Effector memory CD4-positive, alpha-beta T cell (primary cell): Measurements from ENCODE around the gene PRDM15.

Source experiments
- DNase-seq, 3 donors: peaks; one replicate each; pipeline ENCODE4 v3.0.0-alpha.2; 2020
- H3K27ac ChIP-seq: 2 replicates; pipeline ENCODE4 v1.7.0; 2013; ENCODE audit warnings: mild to moderate bottlenecking, low read length, moderate library complexity; ENCODE audit not compliant: insufficient read depth, poor library complexity, severe bottlenecking
- H3K27me3 ChIP-seq: replicated peaks from 2 replicates; pipeline ENCODE4 v1.7.0; 2013; ENCODE audit warnings: mild to moderate bottlenecking, low read length; ENCODE audit not compliant: insufficient read depth, control insufficient read depth, poor library complexity, severe bottlenecking
- H3K36me3 ChIP-seq: 2 replicates; pipeline ENCODE4 v1.7.0; 2013; ENCODE audit warnings: mild to moderate bottlenecking, low read length, moderate library complexity; ENCODE audit not compliant: control insufficient read depth, insufficient read depth
- H3K4me1 ChIP-seq: 2 replicates; pipeline ENCODE4 v1.7.0; 2013; ENCODE audit warnings: low read length, mild to moderate bottlenecking; ENCODE audit not compliant: control insufficient read depth, insufficient read depth, poor library complexity, severe bottlenecking
- H3K4me3 ChIP-seq: 2 replicates; pipeline ENCODE4 v1.7.0; 2013; ENCODE audit warnings: low read length, low read depth, mild to moderate bottlenecking; ENCODE audit not compliant: insufficient read depth, poor library complexity, severe bottlenecking
- H3K9me3 ChIP-seq: 2 replicates; pipeline ENCODE4 v1.7.0; 2013; ENCODE audit warnings: mild to moderate bottlenecking, low read length, moderate library complexity; ENCODE audit not compliant: control insufficient read depth

The PRDM15 gene

GRCh38 chr21:41802198-41802584 is 77.0 kb downstream of the PRDM15 start:
- no peaks in the 10 kb centered on the region for H3K9me3 ChIP-seq
- H3K27me3 ChIP-seq: no peaks in the 10 kb centered on the region
- no peaks in the 10 kb centered on the region for H3K4me1 ChIP-seq
- no peak for DNase-seq
- H3K4me3 ChIP-seq: no peak overlapping the region
- H3K27ac ChIP-seq: no peak overlapping the region
- H3K36me3 ChIP-seq: peaks cover 33% of the 10 kb centered on the region

DNA sequence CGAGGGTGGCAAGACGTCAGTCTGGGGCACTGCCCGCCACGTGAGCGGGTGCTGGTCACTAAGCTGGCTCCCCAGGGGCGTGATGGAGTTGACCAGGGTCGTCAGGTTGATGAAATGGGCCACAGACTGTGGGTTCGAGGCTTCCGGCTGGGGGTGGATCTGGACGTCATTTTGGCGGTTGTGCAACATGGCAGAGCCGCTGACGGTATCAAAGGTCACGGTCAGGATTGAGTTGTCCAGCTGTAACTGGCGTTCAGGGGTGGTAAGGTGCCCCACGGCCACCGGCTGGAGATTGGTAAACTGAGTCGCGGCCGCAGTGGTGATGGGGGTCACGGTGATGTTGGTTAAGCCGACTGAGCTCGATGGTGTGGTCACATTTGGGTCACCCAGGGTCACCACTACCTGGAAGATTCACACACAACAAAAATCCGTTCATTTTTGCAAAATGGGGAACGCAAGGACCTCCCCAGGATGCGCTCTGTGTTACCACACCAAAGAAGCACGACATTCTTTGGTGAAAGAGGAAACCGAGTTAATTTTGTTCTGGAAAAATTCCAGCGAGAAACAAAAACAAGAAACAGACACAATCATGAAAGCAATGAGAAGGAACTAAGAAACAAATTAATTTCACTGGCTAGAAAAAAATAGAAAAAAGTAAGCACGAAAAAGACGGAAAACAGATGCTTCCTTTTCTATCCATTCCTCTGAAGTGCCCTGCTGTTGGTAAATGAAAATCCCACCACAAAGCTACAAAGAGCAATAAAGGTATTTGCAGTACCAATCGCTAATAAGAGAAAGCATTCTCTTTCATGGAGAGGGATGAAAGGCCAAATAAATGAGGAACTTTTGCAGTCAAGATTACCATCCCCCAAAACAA is 77.6 kb downstream of the PRDM15 start:
- Histone ChIP-seq H3K27me3 (no peaks in the 10 kb centered on the region), H3K4me1 (no peaks in the 10 kb centered on the region), H3K9me3 (no peaks in the 10 kb centered on the region), H3K4me3 (no peak overlapping the region), H3K27ac (no peak overlapping the region), H3K36me3 (peaks cover 33% of the 10 kb centered on the region)
- no peak for DNase-seq

GRCh38 chr21:41800425-41801320 is 78.5 kb downstream of the PRDM15 start:
- DNase-seq: no peak
- H3K27me3 ChIP-seq: no peaks in the 10 kb centered on the region
- no peak overlapping the region for H3K27ac ChIP-seq
- no peak overlapping the region for H3K4me3 ChIP-seq
- H3K4me1 ChIP-seq: no peaks in the 10 kb centered on the region
- no peaks in the 10 kb centered on the region for H3K9me3 ChIP-seq
- peaks cover 33% of the 10 kb centered on the region for H3K36me3 ChIP-seq

DNA sequence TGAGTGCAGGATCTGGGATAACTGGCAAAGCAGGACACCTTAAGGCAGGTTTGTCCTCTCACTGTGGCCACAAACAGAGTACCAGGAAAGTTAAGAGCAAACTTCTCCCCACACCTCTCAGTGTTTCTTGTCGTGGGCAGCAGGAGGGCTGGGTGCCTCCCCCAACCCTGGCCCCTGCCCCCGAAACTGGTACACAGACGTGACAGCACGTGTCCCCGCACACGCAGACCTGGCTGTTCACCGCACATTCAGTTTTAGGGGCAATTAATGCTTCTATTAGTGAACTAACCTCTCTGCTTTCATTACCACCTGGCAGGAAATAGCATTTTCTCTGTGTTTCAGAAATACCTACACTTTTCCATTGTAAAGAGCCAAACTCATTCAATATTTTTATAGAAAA is 79.4 kb downstream of the PRDM15 start:
- no peaks in the 10 kb centered on the region for H3K9me3 ChIP-seq
- no peaks in the 10 kb centered on the region for H3K27me3 ChIP-seq
- peaks cover 33% of the 10 kb centered on the region for H3K36me3 ChIP-seq
- no peak overlapping the region for H3K4me3 ChIP-seq
- DNase-seq: no peak
- no peak overlapping the region for H3K27ac ChIP-seq
- no peaks in the 10 kb centered on the region for H3K4me1 ChIP-seq

DNA sequence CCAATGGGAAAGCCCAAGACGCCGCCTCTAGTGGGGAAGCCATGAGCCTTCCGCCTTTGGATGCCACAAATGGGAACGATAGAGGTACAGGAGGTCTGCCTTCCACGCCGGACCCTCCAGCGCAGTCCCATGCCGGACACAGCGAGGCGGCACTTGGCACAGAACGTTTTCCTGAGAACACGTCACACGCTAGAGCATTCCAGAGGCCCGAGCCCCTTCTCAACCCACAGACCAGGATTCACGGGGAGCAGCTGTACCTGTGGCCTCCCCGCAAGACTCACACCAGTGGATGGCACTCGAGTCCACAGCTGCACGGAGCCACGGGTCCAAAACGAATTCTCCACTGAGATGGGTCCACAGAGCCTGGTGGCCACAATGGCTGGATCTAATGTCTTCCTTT is 80.8 kb downstream of the PRDM15 start:
- H3K4me1 ChIP-seq: no peaks in the 10 kb centered on the region
- peaks cover 33% of the 10 kb centered on the region for H3K36me3 ChIP-seq
- H3K27me3 ChIP-seq: no peaks in the 10 kb centered on the region

DNA sequence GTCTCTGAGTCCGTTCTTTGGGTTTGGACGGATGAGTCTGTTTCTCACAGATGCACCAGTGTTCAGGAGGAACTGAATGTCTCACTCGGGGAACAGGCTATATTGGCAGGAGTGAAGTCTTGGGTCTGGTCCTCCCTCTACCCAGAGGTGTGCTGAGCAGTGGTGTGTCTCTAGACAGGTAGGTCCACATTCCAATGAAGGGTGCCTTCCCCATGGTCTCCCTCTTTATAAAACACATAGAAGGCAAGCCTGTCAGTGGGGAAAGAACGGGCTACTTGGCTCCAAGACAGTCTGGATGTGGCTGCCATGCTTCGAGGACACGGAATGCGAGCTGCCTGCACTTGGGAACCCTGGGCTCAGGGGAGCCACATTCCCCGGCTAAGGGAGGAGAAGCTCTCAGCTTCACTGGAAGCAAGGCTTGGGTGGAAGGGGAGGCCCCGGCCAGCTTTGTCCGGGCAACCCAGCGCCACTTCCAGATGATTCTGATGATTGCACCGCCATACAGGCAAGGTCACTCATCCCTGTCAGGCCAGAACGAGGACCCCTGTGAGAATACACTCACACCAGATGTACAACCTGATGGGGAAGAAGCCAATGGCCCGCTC is 82.6 kb downstream of the PRDM15 start:
- no peaks in the 10 kb centered on the region for H3K9me3 ChIP-seq
- no peak overlapping the region for H3K27ac ChIP-seq
- DNase-seq: no peak
- no peak overlapping the region for H3K4me3 ChIP-seq
- no peaks in the 10 kb centered on the region for H3K4me1 ChIP-seq
- no peaks in the 10 kb centered on the region for H3K27me3 ChIP-seq
- peaks cover 23% of the 10 kb centered on the region for H3K36me3 ChIP-seq

More for the DNA sequence above, 80.8 kb downstream of the PRDM15 start:
- DNase-seq: no peak
- H3K4me3 ChIP-seq: no peak overlapping the region
- no peaks in the 10 kb centered on the region for H3K9me3 ChIP-seq
- no peak overlapping the region for H3K27ac ChIP-seq

DNA sequence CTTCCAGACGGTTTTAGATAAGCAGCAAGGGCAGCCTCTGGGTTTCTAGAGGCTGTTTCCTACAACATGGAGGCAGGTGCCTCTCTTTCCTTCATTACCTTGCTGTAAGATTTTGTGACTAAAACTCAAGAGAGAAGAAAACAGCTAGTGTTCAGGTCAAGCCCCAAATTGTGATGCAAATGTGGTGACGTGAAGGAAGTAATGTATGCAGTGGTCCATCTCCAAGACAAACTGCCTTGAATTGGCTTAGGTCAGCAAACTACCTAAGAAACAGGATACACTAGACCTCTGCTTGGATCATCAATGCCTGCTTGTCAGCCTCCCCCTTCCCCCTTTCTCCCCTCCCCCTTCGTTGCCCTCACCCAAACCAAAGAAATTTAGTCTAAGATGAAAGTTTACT is 83.4 kb downstream of the PRDM15 start:
- H3K27me3 ChIP-seq: no peaks in the 10 kb centered on the region
- peaks cover 14% of the 10 kb centered on the region for H3K36me3 ChIP-seq
- no peak for DNase-seq
- H3K27ac ChIP-seq: no peak overlapping the region
- no peak overlapping the region for H3K4me3 ChIP-seq
- no peaks in the 10 kb centered on the region for H3K9me3 ChIP-seq
- H3K4me1 ChIP-seq: no peaks in the 10 kb centered on the region

DNA sequence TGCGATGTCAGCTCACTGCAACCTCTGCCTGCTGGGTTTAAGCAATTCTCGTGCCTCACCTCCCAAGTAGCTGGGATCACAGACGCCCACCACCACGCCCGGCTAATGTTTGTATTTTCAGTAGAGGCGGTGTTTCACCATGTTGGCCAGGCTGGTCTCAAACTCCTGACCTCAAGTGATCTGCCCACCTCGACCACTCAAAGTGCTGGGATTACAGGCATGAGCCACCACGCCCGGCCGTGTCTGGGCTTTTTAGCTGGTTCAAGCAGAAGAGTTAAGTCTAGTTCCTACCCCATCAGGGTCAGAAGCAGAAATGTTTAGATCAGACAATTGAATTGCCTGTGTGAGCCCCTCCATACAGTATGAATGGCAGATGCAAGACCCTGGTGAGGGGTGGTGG is 84.5 kb downstream of the PRDM15 start:
- DNase-seq: no peak
- H3K36me3 ChIP-seq: peaks cover 7% of the 10 kb centered on the region
- H3K4me1 ChIP-seq: no peaks in the 10 kb centered on the region
- H3K9me3 ChIP-seq: no peaks in the 10 kb centered on the region
- H3K4me3 ChIP-seq: no peak overlapping the region
- H3K27ac ChIP-seq: no peak overlapping the region
- H3K27me3 ChIP-seq: no peaks in the 10 kb centered on the region

GRCh38 chr21:41792711-41793110 is 86.4 kb downstream of the PRDM15 start:
- Histone ChIP-seq H3K27me3 (no peaks in the 10 kb centered on the region), H3K36me3 (no peaks in the 10 kb centered on the region), H3K4me1 (no peaks in the 10 kb centered on the region), H3K27ac (no peak overlapping the region), H3K9me3 (no peaks in the 10 kb centered on the region), H3K4me3 (no peak overlapping the region)
- DNase-seq: no peak
